HepG2 (cell line): ENCODE results near the gene COL9A3. TPM values are rescaled to one million over a fixed set of nuclear protein-coding genes. Genes with fewer than 3 reads are reported as not detected.

Experiments
- AKAP8 ChIP-seq: sonication (generic); formaldehyde crosslinking; IDR thresholded peaks from 2 replicates; pipeline ENCODE4 v1.5.1; 2020; ENCODE audit warnings: mild to moderate bottlenecking, missing genetic modification reagents
- AKNA ChIP-seq: sonication (generic); formaldehyde crosslinking; IDR thresholded peaks from 2 replicates; pipeline ENCODE4 v1.4.0; 2020; ENCODE audit warnings: missing genetic modification reagents, borderline replicate concordance
- ARID3A ChIP-seq: IDR thresholded peaks from 2 replicates; pipeline ENCODE4 v1.6.1; 2012; ENCODE audit warnings: low read depth, low read length, improper control_type of control experiment
- CBX5 ChIP-seq: sonication (generic); formaldehyde crosslinking; IDR thresholded peaks from 2 replicates; pipeline ENCODE4 v1.4.0; 2020; ENCODE audit warnings: missing genetic modification reagents, borderline replicate concordance
- CHCHD3 ChIP-seq: sonication (generic); formaldehyde crosslinking; IDR thresholded peaks from 2 replicates; pipeline ENCODE4 v1.8.0; 2022; ENCODE audit warnings: mild to moderate bottlenecking, missing genetic modification reagents, moderate library complexity
- FIP1L1 ChIP-seq: fragments of 200-400 bp; formaldehyde crosslinking; IDR thresholded peaks from 2 replicates; pipeline ENCODE4 v1.6.1; 2018; ENCODE audit warnings: low read depth, mild to moderate bottlenecking, low read length, moderate library complexity, borderline replicate concordance; ENCODE audit not compliant: insufficient read depth
- MLLT10 ChIP-seq: sonication (generic); formaldehyde crosslinking; IDR thresholded peaks from 2 replicates; pipeline ENCODE4 v1.4.0; 2020; ENCODE audit warnings: missing genetic modification reagents
- NFATC3 ChIP-seq: sonication (generic); formaldehyde crosslinking; IDR thresholded peaks from 2 replicates; pipeline ENCODE4 v1.5.1; 2020; ENCODE audit warnings: mild to moderate bottlenecking, missing genetic modification reagents
- NFYC ChIP-seq: IDR thresholded peaks from 2 replicates; pipeline ENCODE4 v1.6.1; 2016; ENCODE audit warnings: missing genetic modification reagents, missing compliant biosample characterization
- PCBP1 ChIP-seq: fragments of 200-400 bp; formaldehyde crosslinking; IDR thresholded peaks from 2 replicates; pipeline ENCODE4 v1.6.1; 2017; ENCODE audit warnings: mild to moderate bottlenecking, low read depth, low read length, borderline replicate concordance
- SRSF9 ChIP-seq: fragments of 200-400 bp; formaldehyde crosslinking; IDR thresholded peaks from 2 replicates; pipeline ENCODE4 v1.6.1; 2018; ENCODE audit warnings: borderline replicate concordance, mild to moderate bottlenecking, low read depth, low read length; ENCODE audit not compliant: insufficient read depth, poor library complexity, severe bottlenecking
- TBL1XR1 ChIP-seq: fragments of 150-350 bp; IDR thresholded peaks from 2 replicates; pipeline ENCODE4 v1.6.1; 2014; ENCODE audit warnings: borderline replicate concordance, low read length; ENCODE audit not compliant: partially characterized antibody
- THAP7 ChIP-seq: sonication (generic); formaldehyde crosslinking; IDR thresholded peaks from 2 replicates; pipeline ENCODE4 v1.8.1; 2023; ENCODE audit warnings: mild to moderate bottlenecking, missing genetic modification reagents
- TIGD3 ChIP-seq: sonication (generic); formaldehyde crosslinking; IDR thresholded peaks from 2 replicates; pipeline ENCODE4 v1.5.1; 2020; ENCODE audit warnings: mild to moderate bottlenecking, missing genetic modification reagents, borderline replicate concordance
- TSC22D2 ChIP-seq: sonication (generic); formaldehyde crosslinking; IDR thresholded peaks from 2 replicates; pipeline ENCODE4 v1.5.1; 2020; ENCODE audit warnings: missing genetic modification reagents, mild to moderate bottlenecking, borderline replicate concordance
- ZNF136 ChIP-seq: sonication (generic); formaldehyde crosslinking; IDR thresholded peaks from 2 replicates; pipeline ENCODE4 v1.8.1; 2022; ENCODE audit warnings: low read depth, mild to moderate bottlenecking, moderate library complexity, missing genetic modification reagents
- ZNF343 ChIP-seq: sonication (generic); formaldehyde crosslinking; IDR thresholded peaks from 2 replicates; pipeline ENCODE4 v1.4.0; 2020; ENCODE audit warnings: mild to moderate bottlenecking, missing genetic modification reagents
- ZNF350 ChIP-seq: sonication (generic); formaldehyde crosslinking; IDR thresholded peaks from 2 replicates; pipeline ENCODE4 v1.4.0; 2020; ENCODE audit warnings: mild to moderate bottlenecking, low read depth, missing genetic modification reagents, borderline replicate concordance
- ZNF713 ChIP-seq: sonication (generic); formaldehyde crosslinking; IDR thresholded peaks from 2 replicates; pipeline ENCODE4 v1.4.0; 2020; ENCODE audit warnings: mild to moderate bottlenecking, missing genetic modification reagents
- ZNF724P ChIP-seq: sonication (generic); formaldehyde crosslinking; IDR thresholded peaks from 2 replicates; pipeline ENCODE4 v1.8.0; 2022; ENCODE audit warnings: missing genetic modification reagents, borderline replicate concordance
- polyA plus RNA-seq, 8 experiments: library from polyadenylated mRNA; depleted of rRNA in 3 of 8; stranded (reverse) in 7 of 8; unstranded in 1 of 8; fragments of >200 nt; fragmentation: Illumina TruSeq in 4 of 8; extraction: Trizol in 4 of 8; gene quantifications; 2 replicates each; pipeline versions ENCODE4 v1.2.1 to v1.2.3, GENCODE V29; 2011 to 2016; ENCODE audit warnings: low read depth in 4 of 8, missing spikeins in 1 of 8, mixed read lengths in 1 of 8; ENCODE audit not compliant: insufficient read depth in 1 of 8
- total RNA-seq, 5 experiments: library from RNA; depleted of rRNA; stranded (reverse); fragments of >200 nt; fragmentation: Illumina TruSeq; extraction: Trizol; gene quantifications; 2 replicates each; pipeline ENCODE4 v1.2.3, GENCODE V29; 2016; ENCODE audit warnings: low read depth in 1 of 5

Gene COL9A3
- total and polyA plus RNA-seq, 2 of the 13 experiments (the other 11 are each of a cell fraction or from before 2014, with no cell fraction given): 155 to 204 TPM

- TF ChIP-seq TSC22D2: 0 out of 2 replicates have a peak, but pooled peaks have one; percentile 25
- no peak for TF ChIP-seq ZNF350 (CRISPR knock-in tag)
- no peak for TF ChIP-seq THAP7 (CRISPR knock-in tag)
- no peak for TF ChIP-seq ZNF713
- TF ChIP-seq ZNF136 (CRISPR knock-in tag): no peak
- TF ChIP-seq MLLT10: no peak
- TF ChIP-seq AKNA (CRISPR knock-in tag): no peak
- TF ChIP-seq ARID3A: no peak
- TF ChIP-seq ZNF343: peak; percentile 56
- TF ChIP-seq NFATC3 (CRISPR knock-in tag): no peak
- TF ChIP-seq AKAP8 (CRISPR knock-in tag): 0 out of 2 replicates have a peak, but pooled peaks have one; percentile 32
- TF ChIP-seq FIP1L1: no peak
- 0 out of 2 replicates have a peak, but pooled peaks have one; percentile 56 for TF ChIP-seq CBX5 (CRISPR knock-in tag)
- TF ChIP-seq SRSF9: no peak
- no peak for TF ChIP-seq TIGD3 (CRISPR knock-in tag)
- no peak for TF ChIP-seq CHCHD3 (CRISPR knock-in tag)
- TF ChIP-seq PCBP1: no peak
- TF ChIP-seq TBL1XR1: no peak
- no peak for TF ChIP-seq NFYC (CRISPR knock-in tag)
- peak; percentile 42; the same call in 1 of the 2 replicates for TF ChIP-seq ZNF724P (CRISPR knock-in tag)
Observed at GRCh38 chr20:62804627-62805154, 12.2 kb upstream of the COL9A3 start, which contains the start of gene OGFR (continued).
